Neuronal stem cell (in vitro differentiated cells): ENCODE measurements around the gene B3GNT8.

Experiments used
- DNase-seq: peaks from one replicate; pipeline ENCODE4 v3.0.0-alpha.2; 2013; ENCODE audit warnings: low spot score
- H2AFZ ChIP-seq: one replicate; pipeline ENCODE4 v1.6.1; 2013; ENCODE audit warnings: mild to moderate bottlenecking, low read length, inconsistent platforms
- H2AK5ac ChIP-seq: 2 replicates; pipeline ENCODE4 v1.6.1; 2013; ENCODE audit warnings: low read depth, mild to moderate bottlenecking, inconsistent platforms, low read length, moderate library complexity, mixed read lengths
- H2BK120ac ChIP-seq: 2 replicates; pipeline ENCODE4 v1.6.1; 2013; ENCODE audit warnings: low read depth, mild to moderate bottlenecking, inconsistent platforms, low read length, moderate library complexity, mixed read lengths
- H2BK12ac ChIP-seq: one replicate; pipeline ENCODE4 v1.6.1; 2013; ENCODE audit warnings: low read length, inconsistent platforms
- H2BK15ac ChIP-seq: 2 replicates; pipeline ENCODE4 v1.6.1; 2013; ENCODE audit warnings: mild to moderate bottlenecking, low read length, inconsistent platforms, mixed read lengths
- H2BK5ac ChIP-seq: one replicate; pipeline ENCODE4 v1.6.1; 2013; ENCODE audit warnings: inconsistent platforms, mild to moderate bottlenecking, low read length, moderate library complexity
- H3K14ac ChIP-seq: one replicate; pipeline ENCODE4 v1.6.1; 2013; ENCODE audit warnings: low read length, inconsistent platforms
- H3K18ac ChIP-seq: 2 replicates; pipeline ENCODE4 v1.6.1; 2013; ENCODE audit warnings: low read length, inconsistent platforms
- H3K23ac ChIP-seq: 2 replicates; pipeline ENCODE4 v1.6.1; 2013; ENCODE audit warnings: low read depth, mild to moderate bottlenecking, mixed read lengths, low read length, inconsistent platforms; ENCODE audit not compliant: poor library complexity
- H3K27ac ChIP-seq: replicated peaks from 3 replicates; pipeline ENCODE4 v1.5.1; 2013; ENCODE audit warnings: low read length, inconsistent platforms
- H3K27me3 ChIP-seq, 3 experiments: 2 replicates each; pipeline ENCODE4 v1.6.1; 2013; ENCODE audit warnings: low read length in 3 of 3, mild to moderate bottlenecking in 2 of 3, inconsistent platforms in 1 of 3, low read depth in 1 of 3, mixed read lengths in 1 of 3, moderate library complexity in 1 of 3; ENCODE audit not compliant: control insufficient read depth in 3 of 3, insufficient read depth in 3 of 3
- H3K36me3 ChIP-seq, 2 donors: replicated peaks in 1 of 2; 2 replicates each; pipeline ENCODE4 v1.6.1; 2013; ENCODE audit warnings: low read length in 2 of 2; ENCODE audit not compliant: control insufficient read depth in 2 of 2, insufficient read depth in 2 of 2
- H3K4ac ChIP-seq: 2 replicates; pipeline ENCODE4 v1.6.1; 2013; ENCODE audit warnings: inconsistent platforms, mild to moderate bottlenecking, low read length, moderate library complexity
- H3K4me1 ChIP-seq, 2 donors: 1 replicate in 1 of 2; 2 replicates in 1 of 2; pipeline ENCODE4 v1.6.1; 2013; ENCODE audit warnings: low read length in 2 of 2, low read depth in 1 of 2; ENCODE audit not compliant: control insufficient read depth in 2 of 2, insufficient read depth in 1 of 2
- H3K4me2 ChIP-seq: one replicate; pipeline ENCODE4 v1.6.1; 2013; ENCODE audit warnings: mild to moderate bottlenecking, low read length, inconsistent platforms; ENCODE audit not compliant: insufficient read depth, poor library complexity, severe bottlenecking
- H3K4me3 ChIP-seq, 2 donors: 2 replicates each; pipeline ENCODE4 v1.5.1; 2013; ENCODE audit warnings: low read length in 2 of 2, mild to moderate bottlenecking in 2 of 2, inconsistent platforms in 1 of 2, moderate library complexity in 1 of 2
- H3K79me1 ChIP-seq: one replicate; pipeline ENCODE4 v1.6.1; 2013; ENCODE audit warnings: low read depth, mild to moderate bottlenecking, inconsistent platforms, low read length, moderate library complexity
- H3K9ac ChIP-seq: one replicate; pipeline ENCODE4 v1.6.1; 2013; ENCODE audit warnings: mild to moderate bottlenecking, low read depth, low read length, inconsistent platforms; ENCODE audit not compliant: poor library complexity
- H3K9me3 ChIP-seq, 2 donors: replicated peaks in 1 of 2; 2 replicates each; pipeline versions ENCODE3 to v1.6.1; 2013; ENCODE audit warnings: low read length in 2 of 2, mild to moderate bottlenecking in 2 of 2, inconsistent platforms in 1 of 2, low read depth in 1 of 2, mixed read lengths in 1 of 2, moderate library complexity in 1 of 2; ENCODE audit not compliant: control insufficient read depth in 2 of 2, insufficient read depth in 1 of 2
- H4K8ac ChIP-seq: one replicate; pipeline ENCODE4 v1.6.1; 2013; ENCODE audit warnings: low read depth, mild to moderate bottlenecking, inconsistent platforms, low read length, moderate library complexity
- H4K91ac ChIP-seq: one replicate; pipeline ENCODE4 v1.6.1; 2013; ENCODE audit warnings: low read length, low read depth, mild to moderate bottlenecking, inconsistent platforms; ENCODE audit not compliant: poor library complexity
- WGBS, 2 donors: extraction: QIAGEN DNeasy Blood & Tissue Kit; methylation state at CpG; one replicate each; pipeline ENCODE4 v1.1.7; 2013; ENCODE audit warnings: missing lambda C conversion rate in 2 of 2, mixed read lengths in 1 of 2; ENCODE audit not compliant: insufficient read length in 2 of 2, insufficient replicate concordance in 1 of 2; ENCODE audit errors: extremely low coverage in 2 of 2; 5-methylcytosine and 5-hydroxymethylcytosine counted together

B3GNT8 gene

GRCh38 chr19:41411968-41412265, 15.3 kb downstream of the B3GNT8 start:
- no peak overlapping the region for H2AFZ ChIP-seq

GRCh38 chr19:41411100-41411967, 15.8 kb downstream of the B3GNT8 start:
- Histone ChIP-seq H3K4me3 (no peak overlapping the region), H2BK5ac (no peak overlapping the region), H3K4me1 (peaks cover 8 to 9% of the 10 kb centered on the region in 2 donors), H2BK120ac (no peak overlapping the region), H3K27me3 (no peaks in the 10 kb centered on the region), H3K4ac (no peak overlapping the region), H3K36me3 (peaks cover 24 to 32% of the 10 kb centered on the region in 2 donors), H2BK15ac (no peak overlapping the region), H3K18ac (no peak overlapping the region), H2AFZ (no peak overlapping the region), H4K8ac (no peak overlapping the region), H3K14ac (no peak overlapping the region), H3K9me3 (no peaks in the 10 kb centered on the region), H2BK12ac (no peak overlapping the region), H3K4me2 (no peak overlapping the region), H2AK5ac (no peak overlapping the region), H3K79me1 (peaks cover 1% of the 10 kb centered on the region), H3K23ac (no peak overlapping the region), H3K27ac (no peak overlapping the region), H4K91ac (no peak overlapping the region), H3K9ac (no peak overlapping the region)
- no CpG with 5 or more reads among the region's 9 CpGs for WGBS, 2 donors
- DNase-seq, result no peak

More at GRCh38 chr19:41411968-41412265, 15.3 kb downstream of the B3GNT8 start:
- H3K27ac ChIP-seq, result no peak overlapping the region
- no peak overlapping the region for H2AK5ac ChIP-seq
- no peak overlapping the region for H2BK15ac ChIP-seq
- DNase-seq, result no peak
- no CpG with 5 or more reads among the region's 11 CpGs for WGBS, 2 donors
- no peak overlapping the region for H2BK5ac ChIP-seq
- no peak overlapping the region for H2BK120ac ChIP-seq
- peak overlapping the region; percentile 94 for H4K91ac ChIP-seq
- no peak overlapping the region for H3K4me2 ChIP-seq
- no peak overlapping the region for H2BK12ac ChIP-seq
- peaks cover 8% of the 10 kb centered on the region in 2 donors for H3K4me1 ChIP-seq
- H3K18ac ChIP-seq, result no peak overlapping the region
- H3K9me3 ChIP-seq, result no peaks in the 10 kb centered on the region
- peaks cover 24 to 35% of the 10 kb centered on the region in 2 donors for H3K36me3 ChIP-seq
- H3K27me3 ChIP-seq, result no peaks in the 10 kb centered on the region
- no peak overlapping the region for H3K4me3 ChIP-seq
- no peak overlapping the region for H3K9ac ChIP-seq
- no peak overlapping the region for H3K4ac ChIP-seq
- no peak overlapping the region for H4K8ac ChIP-seq
- H3K14ac ChIP-seq, result no peak overlapping the region
- peak overlapping the region; percentile 65 for H3K23ac ChIP-seq
- H3K79me1 ChIP-seq, result peaks cover 1% of the 10 kb centered on the region

GRCh38 chr19:41410336-41411054, 16.7 kb downstream of the B3GNT8 start:
- no peak overlapping the region for H2BK12ac ChIP-seq
- no peak overlapping the region for H3K4ac ChIP-seq
- H2AFZ ChIP-seq, result no peak overlapping the region
- no peak overlapping the region for H4K91ac ChIP-seq
- H2BK120ac ChIP-seq, result no peak overlapping the region
- H3K27ac ChIP-seq, result no peak overlapping the region
- H3K23ac ChIP-seq, result no peak overlapping the region
- H2BK5ac ChIP-seq, result no peak overlapping the region
- H3K4me3 ChIP-seq, result no peak overlapping the region
- H3K9ac ChIP-seq, result no peak overlapping the region
- H3K36me3 ChIP-seq, result peaks cover 24 to 29% of the 10 kb centered on the region in 2 donors
- no peak for DNase-seq
- no peak overlapping the region for H3K14ac ChIP-seq
- H3K4me2 ChIP-seq, result no peak overlapping the region
- no peak overlapping the region for H4K8ac ChIP-seq
- no peak overlapping the region for H3K18ac ChIP-seq
- peaks cover 8 to 9% of the 10 kb centered on the region in 2 donors for H3K4me1 ChIP-seq
- WGBS, 2 donors, result no CpG with 5 or more reads among the region's 23 CpGs
- H3K9me3 ChIP-seq, result no peaks in the 10 kb centered on the region
- no peaks in the 10 kb centered on the region for H3K27me3 ChIP-seq
- no peak overlapping the region for H2BK15ac ChIP-seq
- no peak overlapping the region for H2AK5ac ChIP-seq
- H3K79me1 ChIP-seq, result peaks cover 1% of the 10 kb centered on the region

GRCh38 chr19:41409288-41409687, 17.9 kb downstream of the B3GNT8 start:
- no peak overlapping the region for H3K18ac ChIP-seq
- H2AK5ac ChIP-seq, result no peak overlapping the region
- H2AFZ ChIP-seq, result no peak overlapping the region
- H2BK120ac ChIP-seq, result no peak overlapping the region
- H3K4me2 ChIP-seq, result no peak overlapping the region
- WGBS, 2 donors, result no CpG with 5 or more reads among the region's 4 CpGs
- H3K9ac ChIP-seq, result no peak overlapping the region
- H2BK15ac ChIP-seq, result no peak overlapping the region
- H3K27me3 ChIP-seq, result no peaks in the 10 kb centered on the region
- no peak overlapping the region for H3K27ac ChIP-seq
- H2BK12ac ChIP-seq, result no peak overlapping the region
- no peak overlapping the region for H4K8ac ChIP-seq
- H2BK5ac ChIP-seq, result no peak overlapping the region
- no peak overlapping the region for H4K91ac ChIP-seq
- H3K14ac ChIP-seq, result no peak overlapping the region
- peaks cover 8 to 9% of the 10 kb centered on the region in 2 donors for H3K4me1 ChIP-seq
- H3K4me3 ChIP-seq, result no peak overlapping the region
- no peak overlapping the region for H3K23ac ChIP-seq
- peaks cover 17 to 18% of the 10 kb centered on the region in 2 donors for H3K36me3 ChIP-seq
- no peak for DNase-seq
- no peaks in the 10 kb centered on the region for H3K79me1 ChIP-seq
- no peak overlapping the region for H3K4ac ChIP-seq
- H3K9me3 ChIP-seq, result no peaks in the 10 kb centered on the region
